Stimulated activated CD8-positive, alpha-beta memory T cell treated with anti-CD3 and anti-CD28 coated beads, Interleukin-4, amount 100 ng/mL, for 1 hour (primary cell): ENCODE data around the gene CA12.
"Not testable (repeated sequence)": the region's sequence is repeated elsewhere in the genome, so short reads cannot be mapped to it uniquely, and the experiment has no call there.

Experiments used
- DNase-seq, 2 donors: peaks; one replicate each; pipeline ENCODE4 v3.0.0-alpha.2; 2020; ENCODE audit warnings: low read depth in 2 of 2, low spot score in 1 of 2

The CA12 gene

DNA sequence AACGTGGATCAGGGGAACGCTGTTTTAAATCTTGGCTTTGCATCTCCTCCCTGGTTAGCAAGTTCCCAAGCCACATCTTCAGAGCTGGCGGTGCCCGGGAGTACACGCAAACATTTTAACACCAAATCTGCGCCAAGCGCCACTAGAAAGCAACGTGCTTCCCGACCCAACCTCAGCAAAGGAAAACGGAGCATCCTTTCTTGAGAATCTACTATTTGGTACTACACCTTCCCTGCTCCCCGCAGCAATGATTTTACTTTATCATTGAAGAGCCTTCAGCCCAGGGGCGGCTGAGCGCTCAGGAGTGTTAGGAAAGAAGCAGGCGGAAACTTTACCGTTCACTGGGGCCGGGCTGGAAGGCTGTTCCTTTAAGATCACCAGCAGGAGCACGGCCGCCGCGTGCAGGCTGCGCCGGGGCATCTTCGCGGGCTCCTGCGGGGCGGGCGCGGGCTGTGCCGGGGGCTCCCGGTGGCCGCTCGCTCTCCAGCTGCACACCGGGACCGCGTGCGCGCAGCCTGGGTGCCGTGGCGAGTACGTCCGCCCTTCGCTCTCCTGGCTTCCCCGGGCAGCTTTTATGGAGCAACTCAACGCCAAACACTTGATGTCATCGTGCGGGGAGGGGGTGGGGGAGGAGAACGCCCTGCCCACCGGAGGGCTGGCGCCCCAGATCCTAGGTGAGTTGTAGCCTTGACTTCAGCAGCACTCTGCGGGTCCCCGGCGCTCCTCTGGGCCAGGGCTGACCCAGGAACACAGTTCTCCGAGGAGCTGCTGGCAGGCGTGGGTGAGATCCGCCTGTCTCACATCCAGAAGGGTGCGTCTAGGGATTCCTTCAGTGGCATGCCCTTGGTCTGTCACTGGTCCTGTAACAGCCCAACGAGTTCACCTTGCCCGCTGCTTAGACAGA, at the start of gene CA12:
CA12 (minus strand) TSS at position 546 of the 904 bp plus-strand sequence; CDS start at position 420, 126 bp downstream.
- no peak for DNase-seq

DNA sequence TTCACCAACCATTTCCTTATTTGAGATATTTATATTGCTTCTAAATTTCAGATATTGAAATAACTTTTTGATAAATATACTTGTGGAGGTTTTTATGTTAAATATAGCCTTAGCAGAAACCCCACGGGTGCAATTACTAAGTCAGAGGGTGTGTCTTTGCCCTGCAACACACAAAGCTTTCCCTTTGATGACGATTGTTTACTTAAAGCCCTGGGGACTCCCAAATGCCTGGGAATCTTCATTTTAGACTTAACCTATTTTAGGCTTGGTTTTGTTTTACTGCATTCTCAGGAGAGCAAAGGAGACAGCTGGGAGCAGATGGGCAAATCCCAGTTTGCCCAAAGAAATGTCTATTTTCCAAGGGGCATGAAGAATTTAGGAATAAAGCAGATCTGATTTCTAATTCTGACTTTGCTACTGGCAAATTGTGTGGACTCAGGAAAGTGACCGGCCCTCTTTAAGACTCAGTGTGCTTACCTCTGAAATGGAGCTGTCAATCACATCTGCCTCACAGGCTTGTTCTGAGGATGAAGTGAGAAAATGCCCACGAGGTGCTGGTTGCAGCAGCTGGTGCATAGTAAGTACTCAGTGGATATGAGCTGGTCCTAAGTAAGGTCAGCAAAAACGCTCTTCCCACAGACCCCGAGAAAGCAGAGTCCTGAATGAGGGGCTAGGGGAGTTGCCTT, 49.3 kb upstream of the CA12 start:
- DNase-seq, result no peak

DNA sequence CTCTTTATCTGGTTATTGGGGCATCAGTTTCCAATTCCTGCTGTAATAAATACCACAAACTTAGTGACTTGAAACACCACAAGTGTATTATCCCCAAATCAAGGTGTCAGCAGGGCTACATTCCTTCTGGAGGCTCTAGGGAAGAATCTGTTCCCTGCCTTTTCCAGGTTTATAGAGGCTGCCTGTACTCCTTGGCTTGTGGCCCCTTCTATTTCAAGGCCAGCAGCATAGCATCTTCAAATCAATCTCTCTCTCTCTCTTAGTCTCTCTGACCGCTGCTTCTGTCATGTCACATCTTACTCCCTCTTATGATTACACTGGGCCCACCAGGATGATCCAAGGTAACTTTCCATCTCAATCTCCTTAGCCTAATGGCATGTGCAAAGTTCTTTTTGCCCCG, 44.9 kb upstream of the CA12 start:
- no peak for DNase-seq

- DNase-seq, result no peak
Measured at GRCh38 chr15:63425426-63425985, 43.9 kb upstream of the CA12 start.

GRCh38 chr15:63422891-63423590, 41.4 kb upstream of the CA12 start:
- no peak for DNase-seq

DNA sequence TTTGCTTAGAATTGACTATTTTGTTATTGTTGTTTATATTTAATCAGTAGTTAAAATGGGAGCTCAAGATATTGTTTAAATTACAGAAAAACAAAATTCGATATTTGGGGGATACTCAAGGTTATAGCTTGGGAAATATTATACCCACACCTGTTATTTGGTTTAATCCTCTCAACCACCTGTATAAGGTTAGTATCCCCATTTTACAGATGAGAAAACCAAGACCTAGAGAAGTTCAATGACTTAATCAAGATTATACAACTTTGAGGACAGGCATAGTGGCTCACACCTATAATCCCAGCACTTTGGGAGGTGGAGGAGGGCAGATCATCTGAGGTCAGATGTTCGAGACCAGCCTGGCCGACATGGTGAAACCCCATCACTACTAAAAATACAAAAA, 39.8 kb upstream of the CA12 start:
- no peak for DNase-seq

DNA sequence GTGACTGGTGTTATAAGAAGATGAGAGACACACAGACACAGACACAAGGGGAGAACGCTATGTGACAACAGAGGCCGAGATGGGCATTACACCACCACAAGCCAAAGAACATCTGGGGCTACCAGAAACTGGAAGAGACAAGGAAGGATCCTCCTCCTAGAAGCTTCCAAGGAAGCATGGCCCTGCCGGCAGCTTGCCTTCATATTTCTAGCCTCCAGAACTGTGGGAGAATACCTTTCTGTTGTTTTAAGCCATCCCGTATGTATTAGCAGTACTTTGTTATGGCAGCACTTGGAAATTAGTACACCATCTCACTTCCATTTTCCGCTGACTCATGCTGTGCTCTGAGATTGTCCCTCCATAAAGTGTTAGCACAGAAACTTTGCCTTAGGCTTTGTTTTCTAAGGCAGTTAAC, 38.7 kb upstream of the CA12 start:
- DNase-seq, result no peak

GRCh38 chr15:63418811-63419210, 37.2 kb upstream of the CA12 start:
- DNase-seq, result no peak

DNA sequence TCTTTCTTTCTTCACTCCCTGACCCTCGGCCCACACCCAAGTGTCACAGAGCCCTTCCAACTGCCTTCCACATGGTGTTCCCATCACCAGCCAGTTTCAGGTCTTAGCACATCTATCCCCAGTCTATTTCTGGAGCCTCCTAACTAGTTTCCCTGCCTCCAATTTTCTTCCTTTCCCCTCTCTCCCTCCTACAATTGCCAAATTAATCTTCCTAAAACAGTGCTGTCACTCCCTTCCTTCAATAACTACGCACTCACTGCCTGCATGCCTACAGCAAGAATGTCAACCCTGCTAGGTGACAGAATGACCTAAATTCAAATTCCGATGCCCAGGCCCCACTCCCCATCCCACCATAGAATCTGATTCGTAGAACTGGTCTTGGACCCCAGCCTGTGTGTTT, 36.1 kb upstream of the CA12 start:
- no peak for DNase-seq

GRCh38 chr15:63417274-63417673, 35.6 kb upstream of the CA12 start:
- not testable (repeated sequence) for DNase-seq

GRCh38 chr15:63414474-63415120, 33.0 kb upstream of the CA12 start:
- no peak for DNase-seq

DNA sequence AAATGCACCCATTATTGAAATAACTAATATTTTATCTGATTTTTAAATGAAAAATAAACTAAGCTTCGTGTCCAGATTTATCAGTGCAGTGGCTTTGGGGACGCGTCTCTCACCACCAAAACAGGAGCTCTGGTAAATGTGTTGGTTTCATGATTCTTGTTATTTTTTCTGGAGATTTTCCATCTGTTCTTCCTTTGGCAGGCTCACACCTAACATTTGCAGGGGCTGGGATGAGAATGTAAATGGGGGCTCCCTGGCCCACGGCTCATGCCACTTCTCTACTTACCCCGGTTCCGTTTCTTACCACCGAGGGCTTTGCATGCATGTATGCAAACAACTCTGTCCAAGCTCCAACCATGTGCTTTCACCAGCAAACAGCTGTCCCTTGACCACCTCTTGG, 30.9 kb upstream of the CA12 start:
- no peak for DNase-seq

DNA sequence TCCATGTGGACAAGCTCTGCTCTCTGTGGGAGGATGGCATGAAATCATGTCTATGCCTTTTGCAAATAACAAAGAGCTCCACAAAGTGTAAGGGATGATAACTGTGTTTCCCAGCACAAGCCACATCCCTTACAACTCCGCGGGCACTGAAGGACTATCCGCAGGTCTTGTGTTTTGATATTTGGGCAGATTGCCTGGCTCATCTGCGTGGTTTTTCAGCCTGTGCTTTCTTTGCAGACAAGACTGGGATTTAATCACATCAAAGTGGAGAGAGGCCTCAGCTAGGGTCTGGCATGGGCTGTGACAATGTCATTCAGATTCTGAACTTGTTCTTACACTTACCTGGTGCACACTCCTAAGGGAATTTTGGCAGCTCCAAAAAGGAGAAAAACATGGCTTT, 30.2 kb upstream of the CA12 start:
- no peak for DNase-seq

DNA sequence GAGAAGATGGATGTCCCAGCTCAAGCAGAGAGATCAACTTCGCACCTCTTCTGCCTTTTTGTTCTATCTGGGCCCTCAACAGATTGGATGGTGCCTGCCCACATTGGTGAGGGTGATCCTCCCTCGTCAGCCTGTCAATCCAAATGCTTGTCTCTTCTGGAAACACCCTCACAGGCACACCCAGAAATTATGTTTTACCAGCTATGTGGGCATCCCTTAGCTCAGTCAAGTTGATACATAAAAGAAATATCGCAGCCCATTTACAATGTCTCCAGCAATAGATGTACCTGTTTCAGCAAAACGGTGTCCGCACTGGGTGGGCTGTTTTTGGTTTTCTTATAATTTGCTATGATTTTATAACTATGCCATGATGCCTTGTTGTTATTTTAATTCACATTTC, 27.5 kb upstream of the CA12 start:
- no peak for DNase-seq

DNA sequence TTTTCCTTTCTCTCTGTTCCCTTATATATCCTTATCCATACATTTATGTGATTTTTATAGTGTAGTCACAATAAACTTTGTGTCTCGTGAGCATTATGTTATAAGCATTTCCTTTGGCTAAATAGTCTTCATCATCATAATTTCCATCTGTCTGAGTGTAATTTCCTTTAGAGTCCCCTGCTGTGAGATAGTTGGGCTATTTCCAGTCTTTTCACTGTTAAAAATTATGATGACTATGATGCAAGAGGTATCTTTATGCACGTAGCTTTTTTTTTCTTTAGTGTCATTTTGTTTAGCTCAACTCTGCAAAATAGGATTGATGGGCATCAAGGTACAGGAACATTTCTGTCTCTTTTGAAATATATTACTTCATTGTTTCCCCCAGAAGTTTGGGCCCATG, 26.9 kb upstream of the CA12 start:
- no peak for DNase-seq

DNA sequence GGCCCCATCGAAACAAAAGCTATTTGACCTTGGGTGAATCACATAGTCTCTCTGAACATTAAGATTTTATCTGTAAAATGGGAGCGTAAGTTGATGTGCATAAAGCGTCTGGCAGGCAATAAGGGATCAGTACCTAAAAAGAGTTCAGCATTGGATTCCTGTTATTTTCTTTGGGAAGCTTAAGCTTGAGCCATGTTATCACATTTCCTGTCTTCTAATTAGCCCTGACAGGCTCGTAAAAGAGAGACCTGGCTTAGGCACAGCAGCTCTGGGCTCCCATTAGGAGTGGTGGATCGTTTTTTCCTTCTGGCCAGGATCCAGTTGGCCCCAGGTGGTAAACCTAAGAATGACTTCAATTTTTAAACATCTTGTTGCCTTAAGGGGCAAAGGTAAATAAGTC, 26.0 kb upstream of the CA12 start:
- DNase-seq, result no peak

DNA sequence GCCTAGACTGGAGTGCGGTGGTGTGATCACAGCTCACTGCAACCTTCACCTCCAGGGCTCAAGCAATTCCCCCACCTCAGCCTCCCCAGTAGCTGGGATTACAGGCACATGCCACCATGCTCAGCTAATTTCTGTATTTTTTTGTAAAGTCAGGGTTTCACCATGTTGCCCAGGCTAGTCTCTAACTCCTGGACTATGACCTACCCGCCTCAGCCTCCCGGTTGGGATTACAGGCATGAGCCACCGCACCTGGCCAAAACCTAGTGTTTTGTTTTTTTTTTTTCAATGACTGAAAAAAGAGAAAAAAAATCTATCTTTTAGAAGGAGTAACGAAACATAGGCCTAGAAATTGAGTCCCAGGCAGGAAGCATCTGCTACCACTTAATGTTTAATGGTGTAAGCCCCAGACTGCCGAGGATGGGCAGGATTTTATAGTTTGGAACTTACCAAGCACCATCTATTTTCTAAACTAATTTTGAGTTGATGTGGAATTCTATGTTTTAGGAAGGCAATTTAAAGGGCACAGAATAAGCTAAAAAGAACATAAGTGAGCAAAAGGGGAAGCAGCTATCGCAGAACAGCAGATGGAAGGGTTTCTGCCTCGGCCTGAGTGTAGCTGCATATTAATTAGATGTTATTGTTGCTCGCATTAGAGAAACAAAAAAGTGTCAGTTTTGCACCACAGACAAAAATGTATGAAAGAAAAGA, 24.2 kb upstream of the CA12 start:
- no peak for DNase-seq

DNA sequence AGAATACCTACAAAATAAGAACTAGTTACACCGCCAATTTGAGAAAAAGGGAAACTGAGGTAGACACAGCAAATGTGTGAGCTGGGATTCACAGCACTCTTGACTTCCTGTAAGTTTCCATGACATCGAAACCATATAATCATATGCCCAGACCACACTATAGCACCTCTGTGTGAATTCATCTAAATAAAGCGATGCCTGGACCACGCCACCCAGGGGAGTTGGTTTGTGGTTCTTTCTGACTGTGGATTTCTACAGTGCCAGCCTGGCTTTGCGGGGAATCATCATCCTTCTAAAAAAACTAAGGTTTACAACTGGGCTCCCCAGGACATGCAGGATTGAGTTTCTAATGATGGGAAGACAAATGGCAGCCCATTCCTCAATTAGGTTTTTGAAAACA, 23.5 kb upstream of the CA12 start:
- DNase-seq, result no peak

- no peak for DNase-seq
Measured at GRCh38 chr15:63403254-63403945, 21.8 kb upstream of the CA12 start.
